ENCODE data around the gene NOC2L. TPM values are rescaled to one million over a fixed set of nuclear protein-coding genes. Genes with fewer than 3 reads are reported as not detected.

The NOC2L gene
- total RNA-seq, 1 donor from 2014 or later = 42.5 TPM

- no peak for DNase-seq (ENCODE audit: extremely low spot score in 2 of 2)
- Histone ChIP-seq H3K4me3 (no peak overlapping the region), H3K9me3 (no peaks in the 10 kb centered on the region), H3K36me3 (no peaks in the 10 kb centered on the region), H3K4me1 (peaks cover 24% of the 10 kb centered on the region), H3K27me3 (peaks cover 4% of the 10 kb centered on the region), H3K27ac (no peak overlapping the region)
- intact Hi-C loops (cut with DNase I) = no loop called here
- TF ChIP-seq POLR2A (IDR thresholded peaks at IDR 0.05) (no peak), POLR2AphosphoS5 (IDR thresholded peaks at IDR 0.05; ENCODE audit: insufficient read depth in 1 of 2, low read depth in 1 of 2) (no peak), CTCF (IDR thresholded peaks at IDR 0.05) (no peak)
Measured at GRCh38 chr1:927748-928147, 31.3 kb downstream of the NOC2L start.

GRCh38 chr1:927234-927633 is 31.8 kb downstream of the NOC2L start:
- intact Hi-C loops (cut with DNase I) = no loop called here
- Histone ChIP-seq H3K36me3 (no peaks in the 10 kb centered on the region), H3K4me1 (peaks cover 26% of the 10 kb centered on the region), H3K27me3 (peaks cover 4% of the 10 kb centered on the region), H3K9me3 (no peaks in the 10 kb centered on the region), H3K27ac (no peak overlapping the region), H3K4me3 (no peak overlapping the region)
- TF ChIP-seq CTCF (IDR thresholded peaks at IDR 0.05) (no peak), POLR2AphosphoS5 (IDR thresholded peaks at IDR 0.05; ENCODE audit: insufficient read depth in 1 of 2, low read depth in 1 of 2) (no peak), POLR2A (IDR thresholded peaks at IDR 0.05) (no peak)
- DNase-seq (ENCODE audit: extremely low spot score in 2 of 2) = no peak

- DNase-seq (ENCODE audit: extremely low spot score in 2 of 2) = no peak
- Histone ChIP-seq H3K4me3 (peak overlapping the region; percentile 37 to 69), H3K27me3 (peaks cover 4% of the 10 kb centered on the region), H3K9me3 (no peaks in the 10 kb centered on the region), H3K36me3 (no peaks in the 10 kb centered on the region), H3K4me1 (peaks cover 37% of the 10 kb centered on the region), H3K27ac (no peak overlapping the region)
- intact Hi-C loops (cut with DNase I) = no loop called here
- TF ChIP-seq POLR2A (IDR thresholded peaks at IDR 0.05) (no peak), POLR2AphosphoS5 (IDR thresholded peaks at IDR 0.05; ENCODE audit: insufficient read depth in 1 of 2, low read depth in 1 of 2) (no peak), CTCF (IDR thresholded peaks at IDR 0.05) (no peak)
Measured at GRCh38 chr1:925561-926421, 33.3 kb downstream of the NOC2L start.

- TF ChIP-seq POLR2A (IDR thresholded peaks at IDR 0.05) = no peak
- peak in 1 of 2 donors; percentile 6 for TF ChIP-seq POLR2AphosphoS5 (IDR thresholded peaks at IDR 0.05; ENCODE audit: insufficient read depth in 1 of 2, low read depth in 1 of 2)
- Histone ChIP-seq H3K36me3 (no peaks in the 10 kb centered on the region), H3K4me1 (peaks cover 46% of the 10 kb centered on the region), H3K27ac (no peak overlapping the region), H3K27me3 (peaks cover 4% of the 10 kb centered on the region), H3K9me3 (no peaks in the 10 kb centered on the region), H3K4me3 (peak overlapping the region; percentile 37 to 69)
- intact Hi-C loops (cut with DNase I) = no loop called here
- no peak for DNase-seq (ENCODE audit: extremely low spot score in 2 of 2)
Measured at GRCh38 chr1:924656-925560, 34.1 kb downstream of the NOC2L start.

- no peak overlapping the region for H3K27ac ChIP-seq
- H3K4me1 ChIP-seq = peaks cover 46% of the 10 kb centered on the region
- TF ChIP-seq POLR2A (IDR thresholded peaks at IDR 0.05) = no peak
- no peak for TF ChIP-seq POLR2AphosphoS5 (IDR thresholded peaks at IDR 0.05; ENCODE audit: insufficient read depth in 1 of 2, low read depth in 1 of 2)
- TF ChIP-seq CTCF (IDR thresholded peaks at IDR 0.05) = no peak
- H3K27me3 ChIP-seq = peaks cover 4% of the 10 kb centered on the region
- DNase-seq (ENCODE audit: extremely low spot score in 2 of 2) = no peak
- H3K4me3 ChIP-seq = peak overlapping the region; percentile 37 to 69
- no peaks in the 10 kb centered on the region for H3K36me3 ChIP-seq
- intact Hi-C loops (cut with DNase I) = no loop called here
- no peaks in the 10 kb centered on the region for H3K9me3 ChIP-seq
Measured at GRCh38 chr1:923991-924655, 34.9 kb downstream of the NOC2L start.

All from vagina (tissue), 2 donors.